HG02642 (cell line): ENCODE data around the gene PMM1.

Experiments used
- ATAC-seq: cut with Tn5 transposase; IDR thresholded peaks from one replicate; pipeline ENCODE4 v1.9.1; 2021; ENCODE audit warnings: mild to moderate bottlenecking; ENCODE audit not compliant: unreplicated experiment, poor library complexity

The PMM1 gene

DNA sequence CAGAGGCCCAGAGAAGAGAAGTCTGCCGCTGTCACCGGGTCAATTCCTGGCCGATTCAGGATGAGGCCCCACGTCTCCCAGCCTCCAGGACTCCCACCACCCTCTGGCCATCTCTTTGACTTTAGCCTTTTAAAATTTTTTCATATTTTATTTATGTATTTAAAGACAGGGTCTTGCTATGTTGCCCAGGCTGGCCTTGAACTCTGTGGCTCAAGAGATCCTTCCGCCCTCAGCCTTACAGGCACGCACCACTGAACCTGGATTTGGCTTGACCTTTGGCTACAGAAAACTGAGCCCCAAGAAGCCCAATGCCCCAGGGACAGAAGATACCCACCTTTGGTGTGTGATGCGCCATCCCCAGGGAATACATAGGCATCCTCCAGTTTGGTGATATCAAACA, 49.3 kb downstream of the PMM1 start:
- ATAC-seq, result no peak

GRCh38 chr22:41540006-41540315, 49.7 kb downstream of the PMM1 start:
- no peak for ATAC-seq

GRCh38 chr22:41539146-41540005, 50.3 kb downstream of the PMM1 start:
- ATAC-seq, result no peak

GRCh38 chr22:41538583-41538982, 51.1 kb downstream of the PMM1 start:
- ATAC-seq, result no peak

DNA sequence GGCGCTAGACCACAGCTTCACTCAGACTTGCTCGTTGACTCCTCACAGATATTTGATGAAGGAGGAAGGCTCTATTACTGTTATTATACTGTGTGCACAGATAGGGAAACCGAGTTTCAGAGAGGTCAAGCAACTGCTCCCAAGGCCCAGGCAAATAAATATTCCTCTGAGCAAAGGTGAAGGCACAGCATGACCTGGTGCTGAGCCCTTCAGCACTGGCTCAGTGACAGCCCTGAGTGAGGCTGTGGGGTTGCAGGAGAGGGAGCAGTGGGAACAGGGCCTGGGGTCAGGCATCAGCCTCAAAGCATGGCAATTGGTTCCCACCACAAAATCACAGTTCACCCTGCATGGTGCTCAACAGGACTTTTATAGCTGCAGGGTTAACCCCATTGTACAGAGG, 52.4 kb downstream of the PMM1 start:
- ATAC-seq, result no peak

GRCh38 chr22:41535244-41535643, 54.4 kb downstream of the PMM1 start:
- ATAC-seq, result no peak

GRCh38 chr22:41534219-41534618, 55.4 kb downstream of the PMM1 start:
- ATAC-seq, result no peak

DNA sequence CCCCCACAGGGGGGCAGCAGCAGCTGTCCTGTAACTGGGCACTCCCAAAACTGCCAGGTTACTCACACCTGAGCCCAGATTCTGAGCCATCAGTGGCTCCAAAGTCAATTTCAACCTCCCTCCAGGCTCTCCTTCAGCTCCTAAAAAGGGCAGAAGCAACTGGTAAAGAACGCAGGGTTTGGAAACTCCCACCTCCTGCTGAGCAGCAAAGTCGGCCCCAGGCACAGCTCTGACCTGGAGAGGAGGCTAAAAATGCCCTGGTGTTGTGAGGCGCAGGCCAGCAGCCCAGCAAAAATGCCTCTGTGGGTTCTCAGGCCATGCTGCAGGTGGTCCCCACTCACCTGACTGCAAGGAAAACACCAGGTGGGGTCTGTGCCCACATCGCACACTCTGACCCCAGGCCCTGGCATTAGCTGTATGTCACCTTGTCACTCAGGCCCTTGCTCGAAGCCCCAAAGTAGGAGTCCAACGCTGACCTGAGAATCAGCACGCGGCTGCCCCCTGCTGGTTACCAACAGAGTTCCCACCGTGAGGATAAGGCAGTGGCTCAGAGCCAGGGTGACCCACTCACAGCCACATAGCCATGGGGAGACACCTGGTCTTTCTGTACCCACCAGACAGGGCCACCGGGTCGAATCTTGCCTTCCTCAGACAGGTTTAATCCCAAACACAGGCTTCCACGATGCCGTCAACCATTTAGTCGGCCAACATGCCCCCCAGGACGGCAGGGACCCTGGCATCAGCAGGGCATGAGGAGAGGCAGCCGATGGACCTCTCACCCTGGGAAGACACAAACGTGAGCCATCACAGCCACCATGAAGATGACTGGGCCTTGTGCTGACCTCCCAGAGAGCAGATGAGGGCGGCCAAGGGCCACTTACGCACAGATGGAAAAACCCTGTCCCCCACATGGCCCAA, 56.5 kb downstream of the PMM1 start:
- no peak for ATAC-seq

DNA sequence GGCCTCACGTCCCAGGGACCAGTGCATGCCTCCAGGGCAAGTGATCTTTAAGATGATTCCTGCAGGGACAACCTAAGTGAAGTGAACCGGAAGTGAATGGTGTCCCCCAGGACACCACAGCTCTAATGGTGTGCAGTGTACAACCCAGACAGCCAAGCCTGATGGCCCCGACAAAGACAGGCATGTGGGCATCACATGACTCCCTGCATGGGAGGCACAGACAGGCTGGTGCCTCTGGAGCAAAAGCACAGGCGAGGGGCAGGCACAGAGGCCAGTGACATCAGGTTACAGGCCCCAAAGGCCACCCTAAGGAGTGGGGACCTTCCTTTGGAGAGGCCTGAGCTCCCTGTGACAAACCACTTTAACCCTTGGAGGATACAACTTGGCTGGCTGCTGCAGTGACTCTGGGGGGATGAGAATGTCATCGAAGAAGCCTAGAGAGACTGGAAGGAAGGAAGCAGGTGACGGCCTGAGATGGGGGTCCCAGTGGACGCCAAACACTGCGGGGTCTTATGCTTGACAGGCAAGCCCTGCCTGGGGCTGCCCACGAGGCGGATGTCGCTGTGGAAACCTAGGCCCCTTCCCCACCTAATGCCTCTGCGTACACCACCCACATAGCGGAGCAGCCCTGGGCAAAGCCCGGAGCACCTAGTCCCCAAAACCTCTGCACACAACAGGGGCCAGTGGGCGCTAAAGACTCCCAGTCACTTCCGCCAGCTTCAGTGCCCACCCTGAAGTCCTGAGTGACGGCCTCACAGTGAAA, 57.7 kb downstream of the PMM1 start:
- no peak for ATAC-seq

- no peak for ATAC-seq
Observed at GRCh38 chr22:41530890-41531714, 58.5 kb downstream of the PMM1 start.

DNA sequence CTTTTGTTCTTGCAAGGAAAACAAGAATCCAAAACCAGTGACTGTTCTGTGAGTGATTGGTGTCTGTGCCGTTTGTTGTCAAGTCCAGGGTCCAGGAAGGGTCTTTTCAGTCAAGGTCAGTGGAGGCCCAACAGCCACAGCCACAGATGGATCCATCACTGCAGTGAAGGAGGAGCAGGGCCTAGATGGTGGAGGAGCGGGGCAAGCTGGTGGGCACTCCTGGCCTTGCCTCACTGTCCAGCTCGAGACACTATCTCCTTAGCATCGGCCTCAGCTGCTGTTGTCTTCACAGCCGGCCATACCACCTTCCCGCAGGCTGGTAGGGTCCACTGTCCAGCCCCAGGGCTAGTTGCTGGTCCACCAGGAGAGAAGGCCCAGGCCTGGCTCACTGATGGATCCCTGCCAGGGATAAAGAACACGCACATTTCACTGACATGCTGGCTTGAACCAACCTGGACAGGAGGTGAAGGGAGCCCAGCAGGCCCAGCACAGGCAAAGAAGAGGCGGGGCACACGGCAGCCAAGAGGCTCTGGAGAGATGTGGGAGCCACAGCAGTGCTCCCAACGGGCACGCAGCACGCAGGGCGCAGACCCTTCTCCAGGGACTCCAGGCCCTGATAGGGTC, 60.6 kb downstream of the PMM1 start:
- ATAC-seq, result no peak

DNA sequence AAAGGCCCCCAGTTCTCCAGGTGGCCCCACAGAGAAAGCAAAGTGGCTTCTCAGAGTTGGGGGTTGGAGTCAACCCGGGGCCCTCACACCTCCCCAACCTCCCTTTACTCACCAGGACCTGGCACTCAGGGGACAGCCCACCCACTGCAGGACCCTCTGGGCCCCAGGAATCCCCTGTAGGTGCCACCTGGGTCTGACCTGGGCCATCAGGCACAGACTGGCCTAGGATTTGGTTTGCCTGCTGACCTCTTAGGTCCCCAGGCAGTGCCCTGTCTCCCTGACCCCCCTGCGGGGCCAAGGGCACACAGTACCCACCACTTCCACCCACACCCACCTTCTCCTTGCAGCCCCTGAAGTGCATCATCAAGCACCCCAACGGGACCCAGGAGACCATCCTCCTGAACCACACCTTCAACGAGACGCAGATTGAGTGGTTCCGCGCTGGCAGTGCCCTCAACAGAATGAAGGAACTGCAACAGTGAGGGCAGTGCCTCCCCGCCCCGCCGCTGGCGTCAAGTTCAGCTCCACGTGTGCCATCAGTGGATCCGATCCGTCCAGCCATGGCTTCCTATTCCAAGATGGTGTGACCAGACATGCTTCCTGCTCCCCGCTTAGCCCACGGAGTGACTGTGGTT, 61.4 kb downstream of the PMM1 start:
- no peak for ATAC-seq
